Heart left ventricle (tissue), 13 donors: ENCODE data around the gene PRXL2C.

Experiments
- CTCF ChIP-seq, 12 donors: fragments of 200-600 bp; sonication (generic) in 4 of 12; IDR thresholded peaks; one replicate each; pipeline versions ENCODE4 v1.5.0 to v1.8.0; 2018 to 2022; ENCODE audit warnings: antibody characterized with exemption in 12 of 12, mild to moderate bottlenecking in 5 of 12
- POLR2A ChIP-seq, 2 donors: fragments of 450-650 bp; IDR thresholded peaks; one replicate each; pipeline ENCODE4 v1.6.1; 2017; ENCODE audit warnings: antibody characterized with exemption in 2 of 2, mild to moderate bottlenecking in 2 of 2, moderate library complexity in 2 of 2
- donor health status: ischemic (EF 13 %, LVEDD 7.1; RV severe dilation, severe dysfunction).
- donor health status: DM: no; HTN: yes; CAD: no.
- donor health status: DM: no; HTN: no; CAD: no.
- donor health status: ischemic (EF 25% LVEDD 6.9; RV normal size, moderate dysfunction).
- donor health status: ischemic (EF 25% LVEDD 5.7; RV mildly dilated, moderate dysfunction).
- donor health status: ischemic (EF 35%, LVEDD 5.7; RV mildly dilated, moderate dysfunction).
- donor health status: nonischemic (EF 11% LVEDD 7.7; RV severe dilation, severe dysfunction).
- donor health status: DM: yes; HTN: yes; CAD: no.
- donor health status: PGD.
- donor health status: ischemic (EF 29% LVEDD 5.4; RV normal size, mild dysfunction).
- donor health status: nonischemic (EF 23%, LVEDD 6.1; RV moderate dilation, normal function).

- TF ChIP-seq CTCF (IDR thresholded peaks at IDR 0.05) (no peak), POLR2A (IDR thresholded peaks at IDR 0.05) (no peak)
Measured at GRCh38 chr9:96680812-96681499, 25.8 kb upstream of the PRXL2C start.
